IPS-20b (cell line): ENCODE measurements around the gene TMSB15C.
"Not testable (repeated sequence)": the region's sequence is repeated elsewhere in the genome, so short reads cannot be mapped to it uniquely, and the experiment has no call there.

Experiments
- H3K27ac ChIP-seq: one replicate; pipeline ENCODE4 v1.5.1; 2013; ENCODE audit warnings: low read length
- H3K27me3 ChIP-seq: 2 replicates; pipeline ENCODE4 v1.6.1; 2013; ENCODE audit warnings: mild to moderate bottlenecking, low read length, inconsistent platforms; ENCODE audit not compliant: insufficient read depth
- H3K36me3 ChIP-seq: 2 replicates; pipeline ENCODE4 v1.6.1; 2013; ENCODE audit warnings: low read depth, mild to moderate bottlenecking, inconsistent platforms, low read length, moderate library complexity; ENCODE audit not compliant: insufficient read depth
- H3K4me1 ChIP-seq: 2 replicates; pipeline ENCODE4 v1.6.1; 2013; ENCODE audit warnings: mild to moderate bottlenecking, control low read depth, inconsistent platforms, low read length, moderate library complexity; ENCODE audit not compliant: insufficient read depth
- H3K4me3 ChIP-seq: 2 replicates; pipeline ENCODE4 v1.5.1; 2013; ENCODE audit warnings: mild to moderate bottlenecking, low read length, inconsistent platforms
- H3K9ac ChIP-seq: 2 replicates; pipeline ENCODE4 v1.6.1; 2013; ENCODE audit warnings: low read depth, mild to moderate bottlenecking, inconsistent platforms, low read length, moderate library complexity
- H3K9me3 ChIP-seq: 2 replicates; pipeline ENCODE4 v1.6.1; 2013; ENCODE audit warnings: mild to moderate bottlenecking, low read depth, low read length, inconsistent platforms; ENCODE audit not compliant: insufficient read depth

The TMSB15C gene

GRCh38 chrX:104075778-104076445 is at the start of gene TMSB15C:
Gene TMSB15C, minus strand, starts transcription at chrX:104076236.
- H3K36me3 ChIP-seq, H3K9ac ChIP-seq, H3K4me3 ChIP-seq, H3K27me3 ChIP-seq, H3K4me1 ChIP-seq, H3K9me3 ChIP-seq, H3K27ac ChIP-seq: not testable (repeated sequence)

- Histone ChIP-seq H3K27me3 (no peaks in the 10 kb centered on the region), H3K4me1 (peaks cover 3% of the 10 kb centered on the region), H3K9ac (no peak overlapping the region), H3K36me3 (no peaks in the 10 kb centered on the region), H3K27ac (no peak overlapping the region), H3K4me3 (no peak overlapping the region), H3K9me3 (no peaks in the 10 kb centered on the region)
Measured at GRCh38 chrX:104122829-104123228, 46.8 kb upstream of the TMSB15C start.

GRCh38 chrX:104118765-104119164 is 42.7 kb upstream of the TMSB15C start:
- no peak overlapping the region for H3K27ac ChIP-seq
- H3K27me3 ChIP-seq = peaks cover 6% of the 10 kb centered on the region; the same call in 1 of the 2 replicates
- H3K4me3 ChIP-seq = no peak overlapping the region
- H3K9ac ChIP-seq = no peak overlapping the region
- H3K4me1 ChIP-seq = peaks cover 3% of the 10 kb centered on the region
- no peaks in the 10 kb centered on the region for H3K9me3 ChIP-seq
- no peaks in the 10 kb centered on the region for H3K36me3 ChIP-seq

GRCh38 chrX:104117759-104118158 is 41.7 kb upstream of the TMSB15C start:
- H3K36me3 ChIP-seq = no peaks in the 10 kb centered on the region
- no peak overlapping the region for H3K9ac ChIP-seq
- H3K4me3 ChIP-seq = no peak overlapping the region
- peaks cover 3% of the 10 kb centered on the region for H3K4me1 ChIP-seq
- peaks cover 6% of the 10 kb centered on the region; the same call in 1 of the 2 replicates for H3K27me3 ChIP-seq
- no peaks in the 10 kb centered on the region for H3K9me3 ChIP-seq
- H3K27ac ChIP-seq = no peak overlapping the region

- no peaks in the 10 kb centered on the region for H3K36me3 ChIP-seq
- H3K27me3 ChIP-seq = peaks cover 6% of the 10 kb centered on the region; the same call in 1 of the 2 replicates
- H3K4me3 ChIP-seq = peak overlapping the region; percentile 86
- no peak overlapping the region for H3K27ac ChIP-seq
- peak overlapping the region; percentile 76; the same call in 1 of the 2 replicates for H3K9ac ChIP-seq
- no peaks in the 10 kb centered on the region for H3K4me1 ChIP-seq
- H3K9me3 ChIP-seq = no peaks in the 10 kb centered on the region
Measured at GRCh38 chrX:104113222-104113965, 37.4 kb upstream of the TMSB15C start.

- H3K9ac ChIP-seq = peak within 1 kb of the TSS; percentile 85
- peak within 1 kb of the TSS; percentile 86 for H3K4me3 ChIP-seq
- no peaks in the 10 kb centered on the region for H3K4me1 ChIP-seq
- no peaks in the 10 kb centered on the region for H3K9me3 ChIP-seq
- no peak within 1 kb of the TSS for H3K27ac ChIP-seq
- no peaks in the 10 kb centered on the region for H3K36me3 ChIP-seq
- peaks cover 6% of the 10 kb centered on the region; the same call in 1 of the 2 replicates for H3K27me3 ChIP-seq
Measured at GRCh38 chrX:104112326-104112951, 36.4 kb upstream of the TMSB15C start, which contains the start of gene ZCCHC18. Gene ZCCHC18, plus strand, starts transcription at chrX:104112523. Its CDS starts 1,589 bp downstream, at chrX:104114112.

GRCh38 chrX:104110491-104111240 is 34.6 kb upstream of the TMSB15C start:
- not testable (repeated sequence) for H3K4me1 ChIP-seq, H3K36me3 ChIP-seq, H3K27ac ChIP-seq, H3K4me3 ChIP-seq, H3K9ac ChIP-seq, H3K9me3 ChIP-seq, H3K27me3 ChIP-seq

GRCh38 chrX:104108955-104109354 is 32.9 kb upstream of the TMSB15C start:
- no peak overlapping the region for H3K27ac ChIP-seq
- H3K27me3 ChIP-seq = peaks cover 1% of the 10 kb centered on the region; the same call in 1 of the 2 replicates
- H3K36me3 ChIP-seq = no peaks in the 10 kb centered on the region
- H3K4me1 ChIP-seq = no peaks in the 10 kb centered on the region
- no peaks in the 10 kb centered on the region for H3K9me3 ChIP-seq
- H3K9ac ChIP-seq = no peak overlapping the region
- H3K4me3 ChIP-seq = no peak overlapping the region

GRCh38 chrX:104105330-104106262 is 29.6 kb upstream of the TMSB15C start:
- H3K9ac ChIP-seq = no peak overlapping the region
- no peaks in the 10 kb centered on the region for H3K27me3 ChIP-seq
- H3K27ac ChIP-seq = no peak overlapping the region

GRCh38 chrX:104104676-104105075 is 28.6 kb upstream of the TMSB15C start:
- Histone ChIP-seq H3K9ac (no peak overlapping the region), H3K27ac (no peak overlapping the region)

More at GRCh38 chrX:104105330-104106262, 29.6 kb upstream of the TMSB15C start:
- no peak overlapping the region for H3K4me3 ChIP-seq
- no peaks in the 10 kb centered on the region for H3K4me1 ChIP-seq
- no peaks in the 10 kb centered on the region for H3K36me3 ChIP-seq
- no peaks in the 10 kb centered on the region for H3K9me3 ChIP-seq

More at GRCh38 chrX:104104676-104105075, 28.6 kb upstream of the TMSB15C start:
- Histone ChIP-seq H3K27me3 (no peaks in the 10 kb centered on the region), H3K4me1 (no peaks in the 10 kb centered on the region), H3K4me3 (no peak overlapping the region), H3K9me3 (no peaks in the 10 kb centered on the region), H3K36me3 (no peaks in the 10 kb centered on the region)
